Bone marrow (tissue), 2 donors: ENCODE data around the gene MCL1.
A peak's percentile ranks its signal among the peaks of the same experiment; 100 is the strongest.

Source experiments
- DNase-seq, 2 donors: peaks; one replicate each; lab custom pipeline; 2025; lab: John Stamatoyannopoulos, UW

MCL1 gene

GRCh38 chr1:150555971-150556865 is 23.2 kb downstream of the MCL1 start:
- no peak for DNase-seq

- no peak for DNase-seq
These were observed 24.0 kb downstream of the MCL1 start for GRCh38 chr1:150555198-150555970.

GRCh38 chr1:150554086-150554452 is 25.3 kb downstream of the MCL1 start:
- no peak for DNase-seq

GRCh38 chr1:150553392-150554085 is 25.9 kb downstream of the MCL1 start:
- DNase-seq = no peak

GRCh38 chr1:150552911-150553289 is 26.5 kb downstream of the MCL1 start:
- no peak for DNase-seq

GRCh38 chr1:150552128-150552910 is 27.1 kb downstream of the MCL1 start:
- DNase-seq = peak; percentile 69 to 94

GRCh38 chr1:150551784-150552127 is 27.7 kb downstream of the MCL1 start:
- DNase-seq = no peak

GRCh38 chr1:150551051-150551783 is 28.2 kb downstream of the MCL1 start:
- DNase-seq = peak; percentile 25 to 30

GRCh38 chr1:150550222-150551050 is 29.0 kb downstream of the MCL1 start:
- DNase-seq = no peak

GRCh38 chr1:150549496-150550221 is 29.8 kb downstream of the MCL1 start:
- DNase-seq = no peak

GRCh38 chr1:150548632-150549495 is 30.5 kb downstream of the MCL1 start, which contains the start of gene ADAMTSL4:
Gene ADAMTSL4 (plus strand): TSS chr1:150549408. CDS start chr1:150552289, 2,881 bp downstream.
- peak in 1 of 2 donors; percentile 38 for DNase-seq

- DNase-seq = no peak
These were observed 31.1 kb downstream of the MCL1 start for GRCh38 chr1:150548324-150548631.

GRCh38 chr1:150546294-150546937 is 33.0 kb downstream of the MCL1 start:
- DNase-seq = no peak

- no peak for DNase-seq
These were observed 33.9 kb downstream of the MCL1 start for GRCh38 chr1:150545486-150546032.

GRCh38 chr1:150544204-150544603 is 35.2 kb downstream of the MCL1 start:
- DNase-seq = no peak

GRCh38 chr1:150543500-150544143 is 35.8 kb downstream of the MCL1 start:
- no peak for DNase-seq
